SK-N-SH (cell line): ENCODE data around the gene UNC13B.

Source experiments
- CTCF ChIP-seq: fragments of 200-600 bp; sonication (generic); IDR thresholded peaks from 2 replicates; pipeline ENCODE4 v1.6.1; 2017; ENCODE audit warnings: antibody characterized with exemption, mild to moderate bottlenecking, moderate library complexity
- JUND ChIP-seq: IDR thresholded peaks from 2 replicates; pipeline ENCODE4 v1.4.0; 2012
- RCOR1 ChIP-seq: fragments of 150-350 bp; IDR thresholded peaks from 2 replicates; pipeline ENCODE4 v1.6.1; 2017; ENCODE audit warnings: antibody characterized with exemption, low read length

GRCh38 chr9:35357116-35357515 lies 195.3 kb downstream of the UNC13B start:
- no peak for TF ChIP-seq JUND
- no peak for TF ChIP-seq RCOR1
- no peak for TF ChIP-seq CTCF
